HL-60/S4 treated with retinoic acid at 250 ng/mL for 4 days and 3 days (cell line): Measurements from ENCODE around the gene PYGO2.

Experiments used
- in situ Hi-C: fragments of 300-500 bp; cut with MboI; formaldehyde crosslinking; loops from 2 replicates; pipeline ENCODE4 v1.7.0; 2022; ENCODE audit warnings: low sequenced_read_pairs

The PYGO2 gene

GRCh38 chr1:154961207-154962155 lies at the start of gene PYGO2:
Gene PYGO2, minus strand, starts transcription at chr1:154961782. Its CDS starts 206 bp downstream, at chr1:154961576.
- in situ Hi-C loops, result no loop called here

- in situ Hi-C loops, result no loop called here
Measured at GRCh38 chr1:155011004-155011416, 49.4 kb upstream of the PYGO2 start.

GRCh38 chr1:155010211-155010918 lies 48.8 kb upstream of the PYGO2 start:
- in situ Hi-C loops, result no loop called here

GRCh38 chr1:155009742-155010141 lies 48.2 kb upstream of the PYGO2 start:
- in situ Hi-C loops, result no loop called here

GRCh38 chr1:155009221-155009711 lies 47.7 kb upstream of the PYGO2 start:
- in situ Hi-C loops, result no loop called here

- in situ Hi-C loops, result no loop called here
Measured at GRCh38 chr1:155008015-155008941, 46.7 kb upstream of the PYGO2 start.

GRCh38 chr1:155007251-155007828 lies 45.8 kb upstream of the PYGO2 start:
- in situ Hi-C loops, result no loop called here

- in situ Hi-C loops, result no loop called here
Measured at GRCh38 chr1:155006601-155007101, 45.1 kb upstream of the PYGO2 start.

GRCh38 chr1:155005076-155006011 lies 43.8 kb upstream of the PYGO2 start:
- in situ Hi-C loops, result no loop called here

GRCh38 chr1:155004352-155005075 lies 42.9 kb upstream of the PYGO2 start:
- in situ Hi-C loops, result no loop called here

GRCh38 chr1:155003766-155004351 lies 42.3 kb upstream of the PYGO2 start:
- in situ Hi-C loops, result no loop called here

- in situ Hi-C loops, result no loop called here
Measured at GRCh38 chr1:155003227-155003765, 41.7 kb upstream of the PYGO2 start.

- in situ Hi-C loops, result no loop called here
Measured at GRCh38 chr1:155002464-155003226, 41.1 kb upstream of the PYGO2 start, which contains the start of gene ZBTB7B. Gene ZBTB7B, plus strand, starts transcription at chr1:155002802. Its CDS starts 11,859 bp downstream, at chr1:155014661.

- in situ Hi-C loops, result no loop called here
Measured at GRCh38 chr1:155001675-155002463, 40.3 kb upstream of the PYGO2 start.

GRCh38 chr1:155001425-155001674 lies 39.8 kb upstream of the PYGO2 start:
- in situ Hi-C loops, result no loop called here

GRCh38 chr1:155000726-155001424 lies 39.3 kb upstream of the PYGO2 start:
- in situ Hi-C loops, result no loop called here
